MM.1S (cell line): ENCODE results near the gene RAB43.

Experiments used
- CTCF ChIP-seq: fragments of 300-600 bp; sonication (generic); IDR thresholded peaks from 2 replicates; pipeline ENCODE4 v1.5.1; 2016; ENCODE audit warnings: antibody characterized with exemption, low read length, mixed read lengths
- EZH2 ChIP-seq: fragments of 300-600 bp; sonication (generic); optimal IDR thresholded peaks from 2 replicates; pipeline ENCODE3; 2017; ENCODE audit warnings: low read depth, mild to moderate bottlenecking, antibody characterized with exemption, low read length, mixed read lengths
- EZH2phosphoT487 ChIP-seq: fragments of 300-600 bp; sonication (generic); IDR thresholded peaks from 2 replicates; pipeline ENCODE4 v1.6.1; 2018; ENCODE audit warnings: antibody characterized with exemption, low read length

- TF ChIP-seq CTCF, result peak; percentile 18; the same call in 1 of the 2 replicates
- no peak for TF ChIP-seq EZH2
- no peak for TF ChIP-seq EZH2phosphoT487
These were observed 75.9 kb downstream of the RAB43 start for GRCh38 chr3:129045675-129046036.
